Effector memory CD4-positive, alpha-beta T cell (primary cell): Measurements from ENCODE around the gene GPR141.

Source experiments
- DNase-seq, 3 donors: peaks; one replicate each; pipeline ENCODE4 v3.0.0-alpha.2; 2020
- H3K27ac ChIP-seq: 2 replicates; pipeline ENCODE4 v1.7.0; 2013; ENCODE audit warnings: mild to moderate bottlenecking, low read length, moderate library complexity; ENCODE audit not compliant: insufficient read depth, poor library complexity, severe bottlenecking
- H3K27me3 ChIP-seq: replicated peaks from 2 replicates; pipeline ENCODE4 v1.7.0; 2013; ENCODE audit warnings: mild to moderate bottlenecking, low read length; ENCODE audit not compliant: insufficient read depth, control insufficient read depth, poor library complexity, severe bottlenecking
- H3K36me3 ChIP-seq: 2 replicates; pipeline ENCODE4 v1.7.0; 2013; ENCODE audit warnings: mild to moderate bottlenecking, low read length, moderate library complexity; ENCODE audit not compliant: control insufficient read depth, insufficient read depth
- H3K4me1 ChIP-seq: 2 replicates; pipeline ENCODE4 v1.7.0; 2013; ENCODE audit warnings: low read length, mild to moderate bottlenecking; ENCODE audit not compliant: control insufficient read depth, insufficient read depth, poor library complexity, severe bottlenecking
- H3K4me3 ChIP-seq: 2 replicates; pipeline ENCODE4 v1.7.0; 2013; ENCODE audit warnings: low read length, low read depth, mild to moderate bottlenecking; ENCODE audit not compliant: insufficient read depth, poor library complexity, severe bottlenecking
- H3K9me3 ChIP-seq: 2 replicates; pipeline ENCODE4 v1.7.0; 2013; ENCODE audit warnings: mild to moderate bottlenecking, low read length, moderate library complexity; ENCODE audit not compliant: control insufficient read depth

GPR141 gene

DNA sequence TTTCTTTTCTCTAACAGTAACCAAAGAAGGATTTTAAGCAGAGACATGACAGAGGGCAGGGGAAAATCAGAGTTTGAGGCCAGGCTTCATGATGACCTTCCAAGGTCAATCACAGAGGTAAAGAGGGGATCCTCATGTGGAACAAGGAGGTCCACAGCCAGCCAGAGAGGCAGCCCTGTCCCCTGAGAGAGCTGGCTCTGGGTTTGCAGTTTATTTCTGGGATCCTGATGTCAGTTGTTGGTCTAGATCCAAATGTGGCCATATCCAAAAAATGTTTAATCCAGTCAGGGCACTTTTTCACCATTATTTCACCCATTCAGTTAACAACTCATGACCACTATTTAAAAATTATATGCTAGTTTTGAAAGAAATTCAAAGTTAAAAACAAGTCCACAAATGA is 45.6 kb downstream of the GPR141 start:
- no peaks in the 10 kb centered on the region for H3K9me3 ChIP-seq
- no peak overlapping the region for H3K4me3 ChIP-seq
- H3K4me1 ChIP-seq = no peaks in the 10 kb centered on the region
- DNase-seq = no peak
- no peaks in the 10 kb centered on the region for H3K36me3 ChIP-seq
- no peak overlapping the region for H3K27ac ChIP-seq
- H3K27me3 ChIP-seq = no peaks in the 10 kb centered on the region

DNA sequence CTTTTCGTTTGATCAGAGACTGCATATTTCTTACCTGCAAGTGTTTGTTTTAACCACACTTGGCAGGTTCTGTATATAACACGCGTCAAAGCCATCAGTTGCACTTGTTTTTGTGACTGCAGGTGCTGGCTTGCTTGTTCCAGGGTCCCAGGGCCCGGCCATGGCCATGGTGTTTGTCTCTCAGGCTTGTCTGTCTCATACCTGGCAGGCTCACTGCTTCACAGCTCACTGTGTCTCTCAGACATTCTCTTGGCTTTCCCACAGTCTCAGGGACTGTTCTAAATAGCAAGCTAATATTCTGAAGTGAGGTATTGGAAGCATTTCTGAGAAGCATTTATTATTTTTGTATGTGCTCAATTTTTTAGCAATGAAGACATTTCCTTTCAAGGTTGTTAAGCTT is 46.9 kb downstream of the GPR141 start:
- Histone ChIP-seq H3K4me3 (no peak overlapping the region), H3K27ac (no peak overlapping the region), H3K4me1 (no peaks in the 10 kb centered on the region), H3K27me3 (no peaks in the 10 kb centered on the region), H3K36me3 (no peaks in the 10 kb centered on the region), H3K9me3 (no peaks in the 10 kb centered on the region)
- DNase-seq = no peak

DNA sequence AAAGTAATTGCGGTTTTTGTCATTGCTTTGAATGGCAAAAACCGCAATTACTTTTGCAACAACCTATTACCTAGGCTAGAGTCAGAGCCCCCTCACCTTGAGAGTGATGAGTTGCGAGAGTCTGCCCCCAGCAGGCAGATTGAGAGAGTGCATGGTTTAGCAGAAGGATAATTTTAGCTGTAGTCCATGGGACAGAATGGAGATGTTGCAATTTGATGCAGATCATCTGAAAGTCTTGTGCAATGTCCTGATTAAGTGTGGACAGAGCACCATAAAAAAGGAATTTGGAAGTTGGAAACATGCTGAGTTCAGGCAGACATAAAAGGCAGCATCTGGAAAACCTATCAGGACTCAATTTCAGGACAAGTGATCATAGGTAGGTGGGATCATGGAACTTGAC is 48.7 kb downstream of the GPR141 start:
- no peak overlapping the region for H3K27ac ChIP-seq
- H3K4me1 ChIP-seq = no peaks in the 10 kb centered on the region
- no peaks in the 10 kb centered on the region for H3K9me3 ChIP-seq
- no peaks in the 10 kb centered on the region for H3K36me3 ChIP-seq
- H3K27me3 ChIP-seq = no peaks in the 10 kb centered on the region
- DNase-seq = no peak
- H3K4me3 ChIP-seq = no peak overlapping the region

DNA sequence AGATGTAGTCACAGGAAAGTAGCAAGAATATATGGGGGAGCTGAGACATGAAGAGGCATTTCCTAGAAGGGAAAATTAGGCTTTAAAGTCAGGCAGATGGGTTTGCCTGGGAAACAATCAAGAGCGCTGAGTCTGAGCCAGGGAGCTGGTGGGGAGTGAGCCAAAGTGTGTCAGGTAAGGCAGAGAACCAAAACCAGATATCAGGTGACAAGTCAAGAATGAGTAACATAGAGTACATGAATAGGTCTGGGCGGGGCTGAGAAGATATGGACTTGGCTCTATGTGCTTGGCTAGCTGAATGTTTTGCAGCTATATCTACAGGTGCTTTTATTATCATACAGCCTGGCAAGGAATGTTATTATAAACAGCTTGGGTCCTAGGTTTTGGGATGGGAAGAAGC is 49.3 kb downstream of the GPR141 start:
- H3K9me3 ChIP-seq = no peaks in the 10 kb centered on the region
- H3K4me3 ChIP-seq = no peak overlapping the region
- no peaks in the 10 kb centered on the region for H3K27me3 ChIP-seq
- no peaks in the 10 kb centered on the region for H3K36me3 ChIP-seq
- no peak for DNase-seq
- no peak overlapping the region for H3K27ac ChIP-seq
- no peaks in the 10 kb centered on the region for H3K4me1 ChIP-seq

DNA sequence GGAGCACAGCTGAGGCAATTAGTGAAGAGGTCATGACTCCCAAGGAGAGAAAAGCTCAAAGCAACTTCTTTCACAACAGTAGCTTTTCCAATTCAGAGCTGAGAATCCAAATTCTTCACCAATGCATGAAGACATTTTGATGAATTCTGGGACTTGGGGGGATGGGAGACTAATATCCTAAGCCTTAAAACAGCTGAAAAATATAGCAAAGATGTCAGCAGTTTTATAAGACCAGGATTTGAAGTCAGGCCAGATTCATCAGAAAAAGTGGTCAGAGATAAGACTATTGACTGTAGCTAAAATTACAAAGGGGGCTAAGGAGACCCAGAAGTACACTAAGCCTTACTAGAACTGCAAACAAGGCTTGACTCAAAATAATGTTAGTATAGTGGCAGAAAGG is 51.6 kb downstream of the GPR141 start:
- no peak overlapping the region for H3K27ac ChIP-seq
- no peak for DNase-seq
- no peak overlapping the region for H3K4me3 ChIP-seq
- no peaks in the 10 kb centered on the region for H3K27me3 ChIP-seq
- H3K9me3 ChIP-seq = no peaks in the 10 kb centered on the region
- no peaks in the 10 kb centered on the region for H3K4me1 ChIP-seq
- H3K36me3 ChIP-seq = no peaks in the 10 kb centered on the region

DNA sequence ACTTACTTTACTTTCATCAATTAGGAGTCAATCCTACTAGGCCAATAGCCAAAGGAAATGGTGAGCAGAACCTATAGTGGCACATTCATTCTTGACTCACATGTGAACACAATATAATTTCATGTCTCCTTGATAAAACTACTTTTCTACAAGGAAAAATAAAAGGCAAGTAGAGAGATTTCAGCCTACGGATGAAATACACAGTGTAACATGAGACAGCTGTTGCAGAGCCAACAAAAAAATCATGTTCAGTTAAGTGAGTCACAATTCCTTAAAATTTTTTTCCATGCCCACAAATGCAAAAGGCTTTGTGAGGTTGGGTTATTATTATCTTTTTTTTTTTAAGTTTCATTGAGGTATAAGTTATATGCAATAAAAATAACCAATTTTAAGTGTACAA is 54.8 kb downstream of the GPR141 start:
- Histone ChIP-seq H3K27me3 (no peaks in the 10 kb centered on the region), H3K4me1 (no peaks in the 10 kb centered on the region), H3K27ac (no peak overlapping the region), H3K9me3 (no peaks in the 10 kb centered on the region), H3K4me3 (no peak overlapping the region), H3K36me3 (no peaks in the 10 kb centered on the region)
- no peak for DNase-seq

DNA sequence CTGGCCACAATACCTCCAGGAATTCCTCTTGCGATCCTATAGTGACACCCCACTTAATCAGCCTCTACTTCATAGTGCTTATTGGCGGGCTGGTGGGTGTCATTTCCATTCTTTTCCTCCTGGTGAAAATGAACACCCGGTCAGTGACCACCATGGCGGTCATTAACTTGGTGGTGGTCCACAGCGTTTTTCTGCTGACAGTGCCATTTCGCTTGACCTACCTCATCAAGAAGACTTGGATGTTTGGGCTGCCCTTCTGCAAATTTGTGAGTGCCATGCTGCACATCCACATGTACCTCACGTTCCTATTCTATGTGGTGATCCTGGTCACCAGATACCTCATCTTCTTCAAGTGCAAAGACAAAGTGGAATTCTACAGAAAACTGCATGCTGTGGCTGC is 56.8 kb downstream of the GPR141 start:
- H3K27me3 ChIP-seq = no peaks in the 10 kb centered on the region
- H3K9me3 ChIP-seq = no peaks in the 10 kb centered on the region
- no peak overlapping the region for H3K4me3 ChIP-seq
- H3K36me3 ChIP-seq = no peaks in the 10 kb centered on the region
- H3K4me1 ChIP-seq = no peaks in the 10 kb centered on the region
- H3K27ac ChIP-seq = no peak overlapping the region
- no peak for DNase-seq

DNA sequence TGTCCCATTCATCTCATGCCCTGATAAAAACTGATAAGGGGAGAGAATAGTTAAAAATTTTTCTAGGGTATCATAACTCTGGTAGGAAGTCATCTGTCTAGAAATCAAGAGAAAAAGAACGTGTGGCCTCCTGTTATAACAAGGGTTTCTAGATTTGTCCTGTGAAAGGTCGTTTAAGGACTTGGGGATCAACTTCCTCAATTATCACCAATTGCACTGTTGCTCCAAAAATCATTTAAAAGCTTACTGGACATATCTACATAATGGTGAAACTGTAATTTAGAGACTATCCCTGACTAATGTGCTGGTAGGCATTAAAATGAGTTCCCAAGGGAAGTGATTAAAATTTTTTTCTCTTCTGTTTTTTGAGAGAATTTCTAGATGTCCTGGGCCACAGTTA is 58.2 kb downstream of the GPR141 start:
- Histone ChIP-seq H3K4me3 (no peak overlapping the region), H3K9me3 (no peaks in the 10 kb centered on the region), H3K4me1 (no peaks in the 10 kb centered on the region), H3K36me3 (no peaks in the 10 kb centered on the region), H3K27ac (no peak overlapping the region), H3K27me3 (no peaks in the 10 kb centered on the region)
- DNase-seq = no peak

DNA sequence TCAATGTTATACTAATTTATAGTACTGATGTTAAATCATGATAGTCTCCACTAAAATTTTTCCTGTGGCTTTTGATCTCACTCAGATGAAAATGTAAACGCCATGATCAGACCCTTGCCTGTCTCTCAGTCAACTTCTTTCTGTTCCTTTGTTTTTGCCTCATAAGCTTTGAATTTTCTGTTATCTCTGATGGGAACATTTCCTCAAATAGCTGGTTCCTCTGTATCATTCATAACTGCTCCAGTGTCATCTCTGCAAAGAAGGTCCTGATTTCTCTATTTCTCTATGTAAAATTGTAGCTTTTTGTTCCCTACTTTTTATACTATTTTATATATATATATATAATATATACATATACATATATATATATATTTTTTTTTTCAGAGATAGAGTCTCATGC is 67.5 kb downstream of the GPR141 start:
- Histone ChIP-seq H3K4me3 (no peak overlapping the region), H3K4me1 (no peaks in the 10 kb centered on the region), H3K27ac (no peak overlapping the region), H3K27me3 (no peaks in the 10 kb centered on the region), H3K9me3 (no peaks in the 10 kb centered on the region), H3K36me3 (no peaks in the 10 kb centered on the region)
- DNase-seq = no peak

DNA sequence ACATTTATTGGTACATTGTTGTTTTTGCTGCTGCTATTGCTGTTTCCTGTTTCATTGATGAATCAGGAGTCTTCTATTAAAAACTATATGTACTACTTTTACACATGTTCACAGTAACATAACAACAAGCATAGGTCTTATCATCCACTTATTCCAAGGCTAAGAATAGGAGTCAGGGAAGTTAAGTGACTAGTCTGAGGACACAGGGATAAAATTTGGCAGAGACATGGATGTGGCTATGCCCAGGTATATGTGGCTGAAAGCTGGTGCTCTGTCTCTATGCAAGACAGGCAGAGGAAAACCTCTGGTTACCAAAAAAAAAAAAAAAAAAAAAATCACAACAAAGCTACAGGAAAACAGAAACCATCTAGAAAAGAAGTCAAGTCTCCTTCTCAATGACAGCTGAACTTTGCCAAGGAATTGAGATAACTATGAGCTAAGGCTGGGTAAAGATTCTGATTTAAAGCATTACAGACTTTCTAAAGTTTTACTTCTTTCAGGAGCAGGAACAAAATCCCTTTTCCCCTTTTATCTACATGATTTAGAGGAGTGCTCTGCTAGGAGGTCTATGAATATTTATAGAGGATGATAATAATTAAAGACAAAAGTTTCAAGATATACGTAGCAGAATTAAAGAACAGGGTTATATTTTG is 70.0 kb downstream of the GPR141 start:
- H3K36me3 ChIP-seq = no peaks in the 10 kb centered on the region
- no peak overlapping the region for H3K27ac ChIP-seq
- H3K4me1 ChIP-seq = no peaks in the 10 kb centered on the region
- no peaks in the 10 kb centered on the region for H3K27me3 ChIP-seq
- no peaks in the 10 kb centered on the region for H3K9me3 ChIP-seq
- DNase-seq = no peak
- H3K4me3 ChIP-seq = no peak overlapping the region
